NCI-H2196 treated with DMSO at 0.1 percent for 48 hours (cell line): ENCODE measurements around the gene CYBB.

Experiments used
- DNase-seq: peaks from one replicate; lab custom pipeline; 2025; ENCODE audit not compliant: unreplicated experiment; lab: John Stamatoyannopoulos, UW

CYBB gene

GRCh38 chrX:37785569-37785968, 5.7 kb downstream of the CYBB start:
- DNase-seq, result no peak

GRCh38 chrX:37786624-37787422, 7.0 kb downstream of the CYBB start:
- DNase-seq, result no peak

GRCh38 chrX:37787423-37787869, 7.6 kb downstream of the CYBB start:
- no peak for DNase-seq

- no peak for DNase-seq
Observed at GRCh38 chrX:37796310-37796709, 16.5 kb downstream of the CYBB start.

GRCh38 chrX:37796805-37797204, 16.9 kb downstream of the CYBB start:
- DNase-seq, result no peak

GRCh38 chrX:37799936-37800335, 20.1 kb downstream of the CYBB start:
- no peak for DNase-seq

GRCh38 chrX:37800717-37801116, 20.9 kb downstream of the CYBB start:
- DNase-seq, result no peak

GRCh38 chrX:37802028-37802427, 22.2 kb downstream of the CYBB start:
- no peak for DNase-seq

- no peak for DNase-seq
Observed at GRCh38 chrX:37803057-37803456, 23.2 kb downstream of the CYBB start.

- no peak for DNase-seq
Observed at GRCh38 chrX:37809970-37810369, 30.1 kb downstream of the CYBB start.

- DNase-seq, result no peak
Observed at GRCh38 chrX:37812110-37812509, 32.3 kb downstream of the CYBB start.

- no peak for DNase-seq
Observed at GRCh38 chrX:37813570-37813969, 33.7 kb downstream of the CYBB start.

- DNase-seq, result no peak
Observed at GRCh38 chrX:37815366-37815765, 35.5 kb downstream of the CYBB start.

GRCh38 chrX:37816766-37817165, 36.9 kb downstream of the CYBB start:
- DNase-seq, result no peak

- no peak for DNase-seq
Observed at GRCh38 chrX:37817176-37817575, 37.3 kb downstream of the CYBB start.

GRCh38 chrX:37817579-37817978, 37.7 kb downstream of the CYBB start:
- no peak for DNase-seq

GRCh38 chrX:37818031-37818430, 38.2 kb downstream of the CYBB start:
- no peak for DNase-seq

- DNase-seq, result no peak
Observed at GRCh38 chrX:37820646-37821045, 40.8 kb downstream of the CYBB start.

- DNase-seq, result no peak
Observed at GRCh38 chrX:37824491-37825214, 44.8 kb downstream of the CYBB start.

GRCh38 chrX:37825215-37825842, 45.5 kb downstream of the CYBB start:
- peak; percentile 11 for DNase-seq

- DNase-seq, result no peak
Observed at GRCh38 chrX:37829721-37830120, 49.9 kb downstream of the CYBB start.

GRCh38 chrX:37830371-37830770, 50.5 kb downstream of the CYBB start:
- DNase-seq, result no peak
